H1 (cell line): ENCODE data around the gene TGFBR1. TPM values are rescaled to one million over a fixed set of nuclear protein-coding genes. Genes with fewer than 3 reads are reported as not detected.

Experiments
- JUND ChIP-seq: IDR thresholded peaks from 2 replicates; pipeline ENCODE4 v1.6.1; 2011; ENCODE audit warnings: mild to moderate bottlenecking, improper control_type of control experiment, low read length
- MAFK ChIP-seq: IDR thresholded peaks from 2 replicates; pipeline ENCODE4 v1.6.1; 2012; ENCODE audit warnings: low read depth, mild to moderate bottlenecking, improper control_type of control experiment, low read length
- RXRA ChIP-seq: IDR thresholded peaks from 2 replicates; pipeline ENCODE4 v1.6.1; 2011; ENCODE audit warnings: low read depth, mild to moderate bottlenecking, low read length, moderate library complexity; ENCODE audit not compliant: insufficient read depth
- SAP30 ChIP-seq: fragments of 300-600 bp; sonication (generic); IDR thresholded peaks from 2 replicates; pipeline ENCODE4 v1.7.1; 2012; ENCODE audit warnings: low read length, moderate library complexity, mild to moderate bottlenecking, inconsistent platforms; ENCODE audit not compliant: insufficient read depth, insufficient replicate concordance
- TAF7 ChIP-seq: optimal IDR thresholded peaks from 2 replicates; pipeline ENCODE3; 2011; ENCODE audit warnings: low read depth, mild to moderate bottlenecking, inconsistent platforms, low read length, moderate library complexity, borderline replicate concordance
- TBP ChIP-seq: IDR thresholded peaks from 2 replicates; pipeline ENCODE4 v1.6.1; 2011; ENCODE audit warnings: low read depth, low read length, improper control_type of control experiment
- TCF12 ChIP-seq: IDR thresholded peaks from 2 replicates; pipeline ENCODE4 v1.6.1; 2011; ENCODE audit warnings: low read depth, mild to moderate bottlenecking, low read length
- YY1 ChIP-seq: IDR thresholded peaks from 2 replicates; pipeline ENCODE4 v1.6.1; 2011; ENCODE audit warnings: low read depth, mild to moderate bottlenecking, low read length
- polyA plus RNA-seq, 7 experiments: library from polyadenylated mRNA; depleted of rRNA in 3 of 7; stranded (reverse) in 5 of 7; unstranded in 2 of 7; fragments of >200 nt in 5 of 7; fragments of 200-250 nt in 2 of 7; gene quantifications; 1 replicate in 5 of 7; 2 replicates in 1 of 7; 4 replicates in 1 of 7; pipeline versions ENCODE4 v1.2.1 to v1.2.3, GENCODE V29; 2011 to 2013; ENCODE audit warnings: missing spikeins in 2 of 7, mixed read lengths in 2 of 7
- total RNA-seq: library from RNA; stranded (reverse); fragmentation: NEBNext Ultra II Directional; extraction: Animal tissue kit (Norgen Biotek cat#: 25700); gene quantifications from 2 replicates; pipeline ENCODE4 v1.2.1, GENCODE V29; 2021
- TF ChIP-seq, protein P1 (sequence below): IDR thresholded peaks from 2 replicates; pipeline ENCODE4 v1.6.1; 2011; ENCODE audit warnings: low read length, improper control_type of control experiment

Gene TGFBR1
- total and polyA plus RNA-seq, 2 of the 8 experiments (the other 6 are each of a cell fraction or from before 2014, with no cell fraction given) = 16.8 to 52.4 TPM

DNA sequence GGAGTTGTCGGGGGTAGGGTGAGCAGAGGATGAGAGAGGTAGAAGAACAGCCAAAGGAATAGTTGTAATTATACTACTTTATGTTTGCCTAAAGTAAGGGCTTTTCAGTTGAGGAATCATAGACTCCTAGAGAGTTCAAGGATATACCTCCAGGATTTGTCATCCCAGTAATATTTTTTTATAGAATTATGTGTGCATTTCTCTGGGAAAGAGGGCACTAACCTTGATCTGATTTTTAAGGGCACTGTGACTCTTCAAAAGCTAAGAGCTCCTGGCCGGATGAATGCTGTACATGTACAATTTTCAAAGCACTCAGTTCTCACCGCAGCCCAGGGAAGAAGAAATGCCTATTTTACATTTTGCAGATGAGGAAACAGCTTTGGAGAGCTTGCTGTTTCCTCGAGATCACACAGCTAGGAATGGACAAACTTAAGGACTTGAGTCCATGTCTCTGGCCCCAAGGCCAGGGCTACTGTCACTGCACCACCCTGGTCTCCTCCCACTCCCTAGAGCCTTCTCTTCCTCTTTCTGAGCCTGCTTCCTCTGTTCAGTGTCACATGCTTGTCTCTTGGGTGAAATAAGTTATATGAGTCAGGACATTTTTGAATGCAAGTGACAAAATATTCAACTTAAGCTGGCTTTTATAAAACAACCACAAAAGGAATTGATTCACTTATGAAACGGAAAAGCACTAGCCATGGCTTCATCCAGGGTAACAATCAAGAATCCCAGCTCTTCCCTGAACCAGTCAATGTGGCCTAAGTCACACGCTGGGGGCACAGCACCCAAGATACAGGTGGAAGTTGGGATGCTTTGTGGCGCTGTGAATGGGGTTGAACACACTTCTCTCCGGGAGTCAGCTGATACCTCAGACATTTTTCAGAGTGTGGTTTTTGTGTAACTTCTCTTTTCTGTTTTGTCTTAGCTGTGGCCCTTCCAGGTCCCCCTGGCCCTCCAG, 45.7 kb upstream of the TGFBR1 start (continued):
- TF ChIP-seq SAP30 (no peak), YY1 (no peak), RXRA (no peak), TAF7 (no peak), TBP (no peak), JUND (no peak), MAFK (no peak), TCF12 (no peak)
- TF ChIP-seq, protein P1, sequence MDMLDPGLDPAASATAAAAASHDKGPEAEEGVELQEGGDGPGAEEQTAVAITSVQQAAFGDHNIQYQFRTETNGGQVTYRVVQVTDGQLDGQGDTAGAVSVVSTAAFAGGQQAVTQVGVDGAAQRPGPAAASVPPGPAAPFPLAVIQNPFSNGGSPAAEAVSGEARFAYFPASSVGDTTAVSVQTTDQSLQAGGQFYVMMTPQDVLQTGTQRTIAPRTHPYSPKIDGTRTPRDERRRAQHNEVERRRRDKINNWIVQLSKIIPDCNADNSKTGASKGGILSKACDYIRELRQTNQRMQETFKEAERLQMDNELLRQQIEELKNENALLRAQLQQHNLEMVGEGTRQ = no peak
- TF ChIP-seq, all 59 proteins: peak for 0
